SH-SY5Y (cell line): ENCODE results near the gene FXYD7.

Source experiments
- GATA2 ChIP-seq: IDR thresholded peaks from 2 replicates; pipeline ENCODE4 v1.6.1; 2011; ENCODE audit warnings: mild to moderate bottlenecking, low read depth, low read length
- GATA3 ChIP-seq: IDR thresholded peaks from 2 replicates; pipeline ENCODE4 v1.6.1; 2011; ENCODE audit warnings: low read depth, mild to moderate bottlenecking, low read length, moderate library complexity

Gene FXYD7

DNA sequence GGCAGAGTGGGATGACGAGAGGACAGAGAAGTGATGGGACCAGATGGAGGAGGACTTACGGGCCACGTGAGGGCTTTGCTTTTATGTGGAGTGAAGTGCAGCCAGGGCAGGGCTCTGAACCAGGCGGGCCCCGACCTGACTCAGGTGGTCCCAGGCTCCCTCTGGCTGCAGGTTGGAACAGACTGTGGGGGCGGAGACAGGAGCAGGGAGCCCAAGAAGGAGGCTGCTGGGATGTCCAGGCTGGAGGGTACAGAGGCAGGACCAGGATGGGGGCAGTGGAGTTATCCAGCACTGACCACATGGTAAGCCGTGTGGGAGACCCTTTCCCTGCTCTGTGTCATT is 13.6 kb downstream of the FXYD7 start:
- TF ChIP-seq GATA3 = no peak
- TF ChIP-seq GATA2 = no peak

DNA sequence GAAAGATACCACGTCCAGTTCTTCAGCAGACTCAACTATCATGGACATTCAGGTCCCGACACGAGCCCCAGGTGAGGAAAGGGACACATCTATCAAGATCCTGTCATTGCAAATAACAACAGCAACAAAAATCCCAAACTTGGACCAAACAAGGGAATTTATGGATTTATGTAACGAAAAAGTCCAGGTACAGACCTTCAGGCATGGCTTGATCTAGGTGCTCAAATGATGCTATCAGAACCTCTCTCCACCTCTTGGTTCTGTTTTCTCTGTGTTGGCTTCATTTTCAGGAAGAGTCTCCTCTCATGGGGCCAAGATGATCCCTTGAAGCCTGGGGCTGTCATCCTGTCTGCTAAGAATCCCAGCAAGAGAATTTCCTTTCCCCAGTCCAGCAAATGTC is 14.4 kb downstream of the FXYD7 start:
- TF ChIP-seq GATA2 (no peak), GATA3 (no peak)

DNA sequence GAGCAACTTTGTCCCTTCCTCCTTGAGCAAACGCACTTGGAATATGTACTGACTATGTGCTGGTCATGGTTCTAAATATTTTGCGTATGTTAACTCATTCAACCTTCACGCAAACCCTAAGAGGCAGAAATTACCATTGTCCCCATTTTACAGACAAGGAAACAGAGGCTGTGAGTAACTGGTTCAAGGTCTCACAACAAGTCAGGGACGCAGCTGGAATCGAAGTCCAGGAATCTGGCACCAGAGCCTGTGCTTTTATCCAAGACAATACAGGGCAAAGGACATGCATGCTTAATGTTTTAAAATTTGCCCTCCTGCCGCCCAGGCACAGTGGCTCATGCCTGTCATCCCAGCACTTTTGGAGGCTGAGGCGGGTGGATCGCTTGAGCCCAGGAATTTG is 16.6 kb downstream of the FXYD7 start:
- TF ChIP-seq GATA3 (no peak), GATA2 (no peak)

DNA sequence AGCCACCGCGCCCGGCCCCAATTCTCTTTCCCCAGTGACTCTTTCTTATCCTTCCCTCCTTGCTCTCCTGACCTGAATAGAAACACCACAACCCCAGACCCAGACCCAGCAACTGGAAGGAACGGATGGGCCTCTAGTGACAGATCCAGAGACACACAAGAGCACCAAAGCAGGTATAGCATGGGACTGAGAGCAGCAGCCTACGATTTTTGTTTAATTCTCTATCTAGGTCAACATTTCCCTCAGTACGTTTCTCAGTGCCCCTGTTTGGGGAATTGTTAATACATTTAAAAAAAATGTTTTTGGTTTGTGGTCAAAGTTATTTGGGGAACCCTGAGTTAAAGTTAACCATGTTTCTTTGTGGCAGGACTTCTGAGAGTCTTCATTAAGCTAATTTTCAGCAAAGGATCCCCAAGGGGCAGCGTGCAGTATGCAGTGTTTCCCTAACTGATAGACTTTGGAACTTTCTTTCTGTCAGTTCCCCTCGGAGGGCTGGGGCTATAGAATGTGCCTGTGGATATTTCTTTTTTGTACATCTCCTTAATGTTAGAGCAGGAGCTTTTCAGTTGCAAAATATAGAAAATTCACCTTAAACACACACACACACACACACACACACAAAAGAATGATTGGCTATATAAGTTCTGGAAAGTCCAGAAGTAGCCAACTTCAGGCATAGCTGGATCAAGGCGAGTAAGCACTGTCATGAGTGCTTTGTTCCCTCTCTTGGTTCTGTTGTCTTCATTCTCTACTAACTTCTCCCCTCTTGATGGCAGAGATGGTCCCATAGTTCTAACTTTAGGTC is 17.8 kb downstream of the FXYD7 start:
- TF ChIP-seq GATA3 (no peak), GATA2 (no peak)

DNA sequence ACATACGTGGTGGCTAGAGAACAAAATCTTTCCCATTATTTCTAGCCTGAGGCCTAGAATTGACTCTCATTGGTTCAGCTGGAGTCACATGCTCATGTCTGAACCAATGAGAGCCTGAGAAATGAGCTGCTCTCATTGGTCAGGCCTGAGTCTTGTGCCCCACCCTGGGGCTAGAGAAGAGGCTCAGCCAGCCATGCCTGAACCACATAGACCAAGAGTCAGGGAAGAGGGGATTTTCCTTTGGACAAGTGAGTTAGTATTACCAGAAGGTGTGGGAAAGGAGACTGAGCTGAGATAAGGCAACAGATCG is 18.3 kb downstream of the FXYD7 start:
- TF ChIP-seq GATA3 = no peak
- no peak for TF ChIP-seq GATA2

- TF ChIP-seq GATA3 (no peak), GATA2 (no peak)
Measured at GRCh38 chr19:35162471-35163326, 19.6 kb downstream of the FXYD7 start.

DNA sequence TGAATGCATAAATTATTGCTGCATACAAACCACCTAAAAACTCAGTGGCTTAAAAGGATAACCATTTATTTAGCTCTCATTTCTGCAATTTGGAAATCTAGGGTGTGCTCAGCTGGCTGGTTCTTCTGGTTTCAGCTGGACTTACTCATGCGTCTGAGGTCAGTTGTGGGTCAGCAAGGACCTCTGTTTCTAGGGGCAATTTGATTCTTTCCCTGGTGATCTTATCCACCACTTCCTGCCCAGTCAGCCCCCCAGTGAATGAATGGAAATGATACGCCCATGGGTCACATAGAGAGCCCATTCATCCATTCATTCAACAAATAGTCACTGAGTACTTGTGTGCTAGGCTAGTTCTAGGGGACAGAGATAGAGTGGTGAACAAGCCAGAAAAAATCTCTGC is 21.4 kb downstream of the FXYD7 start:
- TF ChIP-seq GATA2 (no peak), GATA3 (no peak)

DNA sequence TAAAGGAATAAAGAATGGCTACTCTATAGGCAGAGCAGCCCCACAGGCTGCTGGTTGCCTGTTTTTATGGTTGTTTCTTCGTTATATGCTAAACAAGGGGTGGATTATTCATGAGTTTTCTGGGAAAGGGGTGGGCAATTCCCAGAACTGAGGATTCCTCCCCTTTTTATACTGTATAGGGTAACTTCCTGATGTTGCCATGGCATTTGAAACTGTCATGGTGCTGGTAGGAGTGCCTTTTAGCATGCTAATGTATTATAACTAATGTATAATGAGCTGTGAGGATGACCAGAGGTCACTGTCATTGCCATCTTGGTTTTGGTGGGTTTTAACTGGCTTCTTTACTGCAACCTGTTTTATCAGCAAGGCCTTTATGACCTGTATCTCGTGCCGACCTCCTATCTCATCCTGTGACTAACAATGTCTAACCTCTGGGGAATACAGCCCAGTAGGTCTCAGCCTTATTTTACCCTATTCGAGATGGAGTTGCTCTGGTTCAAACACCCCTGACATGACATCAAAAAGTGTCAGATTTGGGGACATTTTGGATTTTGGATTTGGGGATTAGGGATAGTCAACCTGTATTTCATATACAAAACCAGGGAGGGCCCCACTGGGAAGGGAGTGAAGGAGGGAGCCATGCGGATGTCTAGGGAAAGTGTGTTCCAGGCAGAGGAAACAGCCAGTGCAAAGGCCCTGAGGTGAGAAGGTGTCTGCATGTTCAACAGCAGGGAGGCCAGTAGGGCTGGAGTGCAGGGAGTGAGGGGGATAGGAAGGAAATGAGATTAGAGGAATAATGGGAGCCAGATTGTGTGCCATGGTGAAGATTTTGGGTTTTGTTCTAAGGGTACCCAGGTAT is 22.4 kb downstream of the FXYD7 start:
- TF ChIP-seq GATA2 (no peak), GATA3 (no peak)

DNA sequence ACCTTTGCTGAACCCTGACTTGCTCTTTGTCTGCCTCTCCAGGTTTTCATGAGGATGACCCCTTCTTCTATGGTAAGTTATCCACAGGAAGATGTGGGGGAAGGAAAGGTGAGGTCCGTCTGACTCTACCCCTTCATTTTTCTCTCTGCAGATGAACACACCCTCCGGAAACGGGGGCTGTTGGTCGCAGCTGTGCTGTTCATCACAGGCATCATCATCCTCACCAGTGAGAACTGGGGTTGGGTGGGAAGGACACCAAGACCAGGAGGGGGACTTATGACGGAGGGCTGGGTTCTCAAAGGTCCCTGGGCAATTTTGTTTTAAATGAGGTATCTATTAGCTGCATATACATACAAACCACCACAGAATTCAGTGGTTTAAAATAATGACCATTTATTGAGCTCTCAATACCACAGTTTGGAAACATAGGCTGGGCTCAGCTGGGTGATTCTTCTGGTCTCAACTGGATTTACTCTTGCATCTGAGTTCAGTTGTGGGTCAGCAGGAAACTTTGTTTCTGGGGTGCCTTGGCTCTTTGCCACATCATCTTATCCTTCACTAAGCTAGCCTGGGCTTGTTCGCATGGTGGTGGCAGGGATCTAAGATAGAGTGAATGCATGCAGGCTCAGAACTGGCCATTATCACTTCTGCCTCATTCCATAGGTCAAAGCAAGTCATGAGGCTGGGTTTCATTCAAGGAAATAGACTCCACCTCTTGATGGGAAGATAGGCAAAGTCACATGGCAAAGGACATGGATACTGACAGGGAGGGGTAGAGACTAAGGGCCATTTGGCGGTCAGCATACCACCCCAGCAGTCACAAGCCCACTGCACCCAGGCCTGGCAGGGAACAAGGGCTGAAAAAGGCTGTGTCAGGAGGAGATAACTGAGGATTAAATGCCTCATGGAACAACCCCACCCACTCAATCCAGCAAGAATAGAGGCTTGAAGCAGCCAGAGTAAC is 23.3 kb downstream of the FXYD7 start:
- no peak for TF ChIP-seq GATA2
- no peak for TF ChIP-seq GATA3

DNA sequence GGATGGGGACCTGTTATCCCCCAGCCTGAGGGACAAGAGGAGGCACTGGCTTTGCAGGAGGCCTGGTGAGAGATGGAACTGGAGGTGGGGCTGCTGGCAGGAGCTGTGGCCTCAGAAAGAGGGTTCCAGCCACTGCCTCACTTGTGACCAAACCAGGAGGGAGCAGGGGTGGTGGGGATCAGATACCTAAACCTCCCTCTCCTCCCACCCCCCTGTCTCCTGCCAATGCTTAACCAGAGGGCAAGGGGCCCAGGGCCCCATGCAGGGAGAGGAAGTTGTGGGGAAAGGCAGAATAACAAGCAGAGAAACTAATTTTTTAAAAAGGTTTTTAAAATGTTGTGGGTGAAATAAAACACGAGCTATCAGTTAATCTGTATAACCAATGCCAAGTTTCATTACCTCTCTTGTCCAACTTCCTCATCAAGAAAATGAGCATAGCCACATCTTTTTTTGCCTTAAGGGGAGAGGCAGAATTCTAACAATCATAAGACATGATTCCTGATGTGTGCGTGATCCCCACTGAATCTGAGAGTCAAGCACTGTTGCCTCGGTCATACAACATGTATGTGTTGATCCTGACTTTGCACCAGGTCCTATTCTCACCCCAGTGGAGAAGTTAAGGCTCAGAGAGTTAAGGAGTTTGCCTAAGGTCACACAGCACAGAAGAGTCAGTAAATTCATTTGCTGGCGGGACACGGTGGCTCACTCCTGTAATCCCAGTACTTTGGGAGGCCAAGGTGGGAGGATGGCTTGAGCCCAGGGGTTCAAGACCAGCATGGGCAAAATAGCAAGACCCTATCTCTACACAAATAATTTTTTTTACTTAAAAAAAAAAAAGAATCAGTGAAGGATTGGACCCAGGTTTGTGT is 24.4 kb downstream of the FXYD7 start:
- no peak for TF ChIP-seq GATA3
- TF ChIP-seq GATA2 = no peak

GRCh38 chr19:35168196-35168595 is 25.1 kb downstream of the FXYD7 start:
- TF ChIP-seq GATA3 (no peak), GATA2 (peak; percentile 18; the same call in 1 of the 2 replicates)

DNA sequence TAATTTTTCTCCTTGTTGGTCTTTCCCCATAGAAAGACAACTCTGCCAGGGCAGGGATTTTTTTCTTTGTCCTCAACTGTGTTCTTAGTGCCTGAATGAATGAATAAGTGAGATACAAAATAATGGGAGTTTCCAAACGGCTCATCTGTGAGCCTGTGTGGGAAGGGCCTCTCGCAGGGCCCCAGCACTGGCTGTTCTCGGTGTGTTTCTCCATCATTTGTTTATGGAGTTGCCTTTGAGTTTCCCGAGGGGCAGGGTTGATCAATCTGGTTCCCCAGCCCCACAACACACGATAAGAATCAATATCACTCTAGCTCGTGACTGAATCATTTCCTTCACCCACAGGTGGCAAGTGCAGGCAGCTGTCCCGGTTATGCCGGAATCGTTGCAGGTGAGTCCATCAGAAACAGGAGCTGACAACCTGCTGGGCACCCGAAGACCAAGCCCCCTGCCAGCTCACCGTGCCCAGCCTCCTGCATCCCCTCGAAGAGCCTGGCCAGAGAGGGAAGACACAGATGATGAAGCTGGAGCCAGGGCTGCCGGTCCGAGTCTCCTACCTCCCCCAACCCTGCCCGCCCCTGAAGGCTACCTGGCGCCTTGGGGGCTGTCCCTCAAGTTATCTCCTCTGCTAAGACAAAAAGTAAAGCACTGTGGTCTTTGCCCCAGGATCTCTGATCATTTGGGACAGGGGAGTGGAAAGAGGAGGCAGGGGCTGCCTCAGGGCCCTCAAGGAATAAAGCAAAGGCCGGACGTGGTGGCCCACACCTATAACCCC is 26.4 kb downstream of the FXYD7 start:
- TF ChIP-seq GATA3 (no peak), GATA2 (no peak)
